ENCODE measurements around the gene GOLGA6A.

Gene GOLGA6A

DNA sequence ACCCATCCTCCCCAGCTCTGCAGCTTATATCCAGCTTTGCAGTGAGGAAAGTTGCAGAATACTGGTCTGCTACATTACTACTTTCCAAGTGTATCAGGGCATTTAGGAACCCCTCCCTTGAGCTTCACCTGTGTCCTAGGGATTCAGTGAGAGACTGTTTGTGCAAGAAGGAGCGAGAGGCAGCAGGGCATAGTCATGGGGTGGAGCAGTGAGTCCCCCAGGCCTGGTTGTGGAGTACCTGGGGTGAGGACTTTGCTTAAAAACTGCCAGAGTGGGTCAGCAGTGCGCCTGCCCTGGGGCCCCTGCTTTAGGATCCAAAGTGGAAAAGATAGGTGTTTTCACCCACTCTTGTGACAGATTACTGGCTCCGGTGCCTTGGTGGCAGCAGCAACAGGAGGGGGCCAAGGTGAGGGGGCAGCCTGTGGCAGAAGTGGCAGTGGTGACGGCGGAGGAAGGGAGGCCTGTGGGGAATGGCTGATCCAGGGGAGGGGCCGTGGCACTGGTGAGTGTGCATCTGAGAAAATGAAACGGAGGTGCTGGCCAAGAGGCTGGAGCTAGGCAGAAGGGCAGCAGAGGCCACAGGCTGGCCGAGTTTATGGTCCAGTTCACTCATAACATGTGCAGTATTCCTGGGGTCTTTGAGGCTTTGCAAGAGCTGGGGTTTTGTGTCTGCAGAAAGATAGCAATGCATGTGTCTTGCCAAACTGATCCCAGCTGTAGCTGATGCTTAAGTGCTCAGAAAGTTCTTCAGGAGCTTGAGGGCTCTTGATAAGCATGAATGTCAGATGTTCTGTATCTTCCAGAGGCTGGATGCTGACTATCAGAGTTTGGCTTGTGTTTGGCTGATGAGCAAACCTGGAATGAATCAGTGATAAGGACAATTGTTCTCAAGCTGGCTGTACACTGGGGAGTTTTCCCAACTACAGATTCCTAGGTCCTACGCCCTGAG is 43.4 kb downstream of the GOLGA6A start:
- DNase-seq (ENCODE audit: low read depth): no peak
- TF ChIP-seq CTCF (conservative IDR thresholded peaks at IDR 0.05; ENCODE audit: low read depth, low read length): no peak
- H3K4me3 ChIP-seq (ENCODE audit: low read length): no peak overlapping the region

- H3K4me3 ChIP-seq (ENCODE audit: low read length): no peak overlapping the region
- DNase-seq (ENCODE audit: low read depth): no peak
- no peak for TF ChIP-seq CTCF (conservative IDR thresholded peaks at IDR 0.05; ENCODE audit: low read depth, low read length)
These were observed 44.9 kb downstream of the GOLGA6A start for GRCh38 chr15:74037171-74038117.

DNA sequence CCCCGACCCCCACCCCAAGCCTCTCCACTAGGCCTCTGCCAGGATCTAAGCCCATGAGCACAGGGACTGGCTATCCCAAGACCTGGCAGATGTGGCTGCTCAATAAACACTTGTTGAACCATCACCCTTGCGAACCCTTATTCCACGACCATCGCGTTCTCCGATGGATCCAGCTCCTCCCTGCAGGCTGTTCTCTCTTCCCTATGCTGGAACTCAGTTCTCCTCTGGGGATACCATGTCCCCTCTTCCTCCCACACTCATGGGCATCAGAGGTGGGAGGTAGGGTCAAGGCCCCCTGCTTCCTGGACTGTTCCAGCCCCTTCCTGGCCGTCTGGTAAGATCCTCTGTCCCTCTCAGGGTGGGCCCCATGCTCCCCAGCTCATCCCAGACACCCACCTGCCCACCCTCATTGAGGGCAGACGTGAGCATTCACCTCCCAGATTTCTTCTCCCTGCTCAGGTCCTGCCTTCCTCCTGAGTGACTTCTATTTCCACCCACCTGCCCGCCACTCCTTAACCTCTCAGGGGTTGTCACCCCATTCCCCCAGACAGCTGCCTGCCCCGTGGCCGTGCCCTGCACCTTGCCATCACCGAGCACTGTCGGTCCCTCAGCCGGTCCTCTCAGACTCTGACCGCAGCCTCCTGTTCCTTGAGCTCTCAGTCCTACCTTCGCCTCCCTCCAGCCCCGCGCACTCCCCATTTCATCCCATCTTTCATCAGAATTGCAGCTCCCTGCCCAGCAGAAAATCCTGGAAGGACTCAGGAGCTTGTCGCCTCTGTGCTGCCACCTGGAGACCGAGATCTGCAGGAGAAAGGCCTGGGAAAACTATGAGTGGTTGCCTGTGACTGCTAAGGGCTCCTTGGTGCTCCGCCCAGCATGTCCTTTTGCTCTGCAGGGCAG is 45.8 kb downstream of the GOLGA6A start:
- peak; percentile 23 for DNase-seq (ENCODE audit: low read depth)
- no peak overlapping the region for H3K4me3 ChIP-seq (ENCODE audit: low read length)
- TF ChIP-seq CTCF (conservative IDR thresholded peaks at IDR 0.05; ENCODE audit: low read depth, low read length): peak; percentile 83

- no peak for DNase-seq (ENCODE audit: low read depth)
- no peak for TF ChIP-seq CTCF (conservative IDR thresholded peaks at IDR 0.05; ENCODE audit: low read depth, low read length)
These were observed 47.0 kb downstream of the GOLGA6A start for GRCh38 chr15:74035121-74036017.

DNA sequence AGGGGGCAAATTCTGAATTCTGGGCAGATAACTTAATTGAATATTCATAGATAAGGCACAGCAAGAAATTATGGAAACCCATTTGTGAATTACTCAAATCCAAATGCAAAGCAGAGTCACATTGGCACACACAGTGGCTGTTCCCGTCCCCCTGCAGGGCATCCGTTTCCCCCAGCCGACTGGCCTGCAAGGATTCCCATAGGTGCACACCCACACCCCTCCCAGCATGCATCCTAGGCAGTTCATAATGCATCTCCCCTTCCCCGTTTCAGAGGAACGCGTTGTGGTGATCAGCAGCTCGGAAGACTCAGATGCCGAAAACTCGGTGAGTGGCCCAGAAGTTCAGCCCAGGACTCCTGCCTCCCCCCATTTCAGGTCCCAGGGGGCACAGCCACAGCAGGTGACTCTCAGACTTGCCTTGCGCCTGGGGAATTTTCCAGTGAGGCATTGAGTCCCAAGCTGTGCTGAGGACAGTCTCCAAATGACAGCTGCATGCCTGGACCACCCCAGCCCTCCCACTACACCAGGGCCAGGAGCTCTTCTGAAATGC is 48.1 kb downstream of the GOLGA6A start:
- no peak overlapping the region for H3K4me3 ChIP-seq (ENCODE audit: low read length)
- no peak for DNase-seq (ENCODE audit: low read depth)
- TF ChIP-seq CTCF (conservative IDR thresholded peaks at IDR 0.05; ENCODE audit: low read depth, low read length): no peak

More at GRCh38 chr15:74035121-74036017, 47.0 kb downstream of the GOLGA6A start:
- no peak overlapping the region for H3K4me3 ChIP-seq (ENCODE audit: low read length)

Measured in retinal pigment epithelial cell (primary cell).